Measurements from ENCODE around the gene HIF3A. TPM values are rescaled to one million over a fixed set of nuclear protein-coding genes. Genes with fewer than 3 reads are reported as not detected.

The HIF3A gene
- total and polyA plus RNA-seq, 8 donors, result 17.6 to 235 (median 102) TPM

- 25 to 36% (median 30%) methylated on average over 16 to 18 of the region's 18 CpGs for WGBS, 5 donors
These were observed 54.6 kb downstream of the HIF3A start for GRCh38 chr19:46351241-46352041.

DNA sequence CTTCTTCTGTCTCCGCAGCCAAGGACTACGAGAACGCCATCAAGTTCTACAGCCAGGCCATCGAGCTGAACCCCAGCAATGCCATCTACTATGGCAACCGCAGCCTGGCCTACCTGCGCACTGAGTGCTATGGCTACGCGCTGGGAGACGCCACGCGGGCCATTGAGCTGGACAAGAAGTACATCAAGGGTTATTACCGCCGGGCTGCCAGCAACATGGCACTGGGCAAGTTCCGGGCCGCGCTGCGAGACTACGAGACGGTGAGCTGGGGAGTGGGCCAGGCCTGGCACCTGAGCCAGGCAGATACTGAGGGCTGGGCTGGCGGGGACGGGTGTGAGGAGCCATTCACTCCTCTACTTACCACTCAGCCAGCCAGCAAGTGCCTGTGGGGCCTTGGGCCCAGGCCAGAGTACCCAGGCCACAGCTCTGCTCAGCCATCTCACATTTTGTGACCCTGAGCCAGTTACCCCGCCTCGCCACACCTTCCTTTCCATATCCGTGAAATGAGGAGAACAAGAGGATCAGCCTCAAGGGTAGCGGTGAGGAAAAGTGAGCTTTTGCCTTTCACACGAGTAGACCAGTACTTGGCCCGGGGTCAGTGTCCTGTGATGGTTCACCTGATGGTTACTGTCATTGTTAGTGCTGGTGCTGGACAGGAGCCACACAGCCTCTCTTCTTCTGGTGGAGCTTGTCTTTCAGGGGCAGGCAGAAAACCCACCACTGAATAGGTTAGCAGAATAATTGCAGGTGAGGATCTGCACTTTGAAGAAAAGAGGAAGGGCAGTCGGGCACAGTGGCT is 57.1 kb downstream of the HIF3A start:
- TF ChIP-seq, protein P1, sequence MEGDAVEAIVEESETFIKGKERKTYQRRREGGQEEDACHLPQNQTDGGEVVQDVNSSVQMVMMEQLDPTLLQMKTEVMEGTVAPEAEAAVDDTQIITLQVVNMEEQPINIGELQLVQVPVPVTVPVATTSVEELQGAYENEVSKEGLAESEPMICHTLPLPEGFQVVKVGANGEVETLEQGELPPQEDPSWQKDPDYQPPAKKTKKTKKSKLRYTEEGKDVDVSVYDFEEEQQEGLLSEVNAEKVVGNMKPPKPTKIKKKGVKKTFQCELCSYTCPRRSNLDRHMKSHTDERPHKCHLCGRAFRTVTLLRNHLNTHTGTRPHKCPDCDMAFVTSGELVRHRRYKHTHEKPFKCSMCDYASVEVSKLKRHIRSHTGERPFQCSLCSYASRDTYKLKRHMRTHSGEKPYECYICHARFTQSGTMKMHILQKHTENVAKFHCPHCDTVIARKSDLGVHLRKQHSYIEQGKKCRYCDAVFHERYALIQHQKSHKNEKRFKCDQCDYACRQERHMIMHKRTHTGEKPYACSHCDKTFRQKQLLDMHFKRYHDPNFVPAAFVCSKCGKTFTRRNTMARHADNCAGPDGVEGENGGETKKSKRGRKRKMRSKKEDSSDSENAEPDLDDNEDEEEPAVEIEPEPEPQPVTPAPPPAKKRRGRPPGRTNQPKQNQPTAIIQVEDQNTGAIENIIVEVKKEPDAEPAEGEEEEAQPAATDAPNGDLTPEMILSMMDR (IDR thresholded peaks at IDR 0.05), result no peak
- TF ChIP-seq POLR2AphosphoS5 (IDR thresholded peaks at IDR 0.05), result no peak
- no peak for TF ChIP-seq POLR2A (IDR thresholded peaks at IDR 0.05)
- no peak for TF ChIP-seq EP300 (IDR thresholded peaks at IDR 0.05)
- 70 to 94% (median 76%) methylated on average over 21 to 28 of the region's 28 CpGs for WGBS, 5 donors
- Histone ChIP-seq H3K36me3 (peaks cover 34 to 60% (median 56%) of the 10 kb centered on the region in 4 donors), H3K4me3 (no peak overlapping the region), H3K27ac (no peak overlapping the region), H3K4me1 (peaks cover 29 to 81% (median 71%) of the 10 kb centered on the region in 4 donors), H3K9me3 (no peaks in the 10 kb centered on the region), H3K27me3 (no peaks in the 10 kb centered on the region)
- DNase-seq, result peak in 1 of 2 donors; percentile 83
- intact Hi-C loops (cut with DNase I; ENCODE audit: low total_unique reads), result no loop called here

More at GRCh38 chr19:46351241-46352041, 54.6 kb downstream of the HIF3A start:
- peak; percentile 59 to 81 for DNase-seq
- Histone ChIP-seq H3K27ac (peak overlapping the region in 4 of 5 donors; percentile 65 to 85 (median 79)), H3K4me3 (peak overlapping the region in 2 of 4 donors; percentile 8 to 19), H3K4me1 (peaks cover 44 to 83% (median 80%) of the 10 kb centered on the region in 4 donors), H3K9me3 (no peaks in the 10 kb centered on the region), H3K27me3 (no peaks in the 10 kb centered on the region), H3K36me3 (peaks cover 28 to 38% (median 36%) of the 10 kb centered on the region in 4 donors)
- no peak for TF ChIP-seq POLR2A (IDR thresholded peaks at IDR 0.05)
- peak in 1 of 3 donors; percentile 33 for TF ChIP-seq POLR2AphosphoS5 (IDR thresholded peaks at IDR 0.05)
- intact Hi-C loops (cut with DNase I; ENCODE audit: low total_unique reads), result no loop called here

- H3K36me3 ChIP-seq, result peaks cover 34 to 70% (median 58%) of the 10 kb centered on the region in 4 donors
- no peak overlapping the region for H3K27ac ChIP-seq
- intact Hi-C loops (cut with DNase I; ENCODE audit: low total_unique reads), result no loop called here
These were observed 58.6 kb downstream of the HIF3A start for GRCh38 chr19:46355234-46356148.

More at GRCh38 chr19:46355234-46356148, 58.6 kb downstream of the HIF3A start:
- TF ChIP-seq POLR2AphosphoS5 (IDR thresholded peaks at IDR 0.05) (no peak), EP300 (IDR thresholded peaks at IDR 0.05) (no peak)
- TF ChIP-seq, protein P1 (IDR thresholded peaks at IDR 0.05), result no peak
- WGBS, 5 donors, result 73 to 78% (median 76%) methylated on average over 19 to 23 of the region's 23 CpGs
- no peak for DNase-seq
- Histone ChIP-seq H3K9me3 (no peaks in the 10 kb centered on the region), H3K27me3 (no peaks in the 10 kb centered on the region), H3K4me1 (peaks cover 14 to 72% (median 56%) of the 10 kb centered on the region in 4 donors), H3K4me3 (no peak overlapping the region)

Measured in stomach (tissue), 9 donors.